Fibroblast of lung (primary cell): ENCODE data around the gene APP. TPM values are rescaled to one million over a fixed set of nuclear protein-coding genes. Genes with fewer than 3 reads are reported as not detected.
A peak's percentile ranks its signal among the peaks of the same experiment; 100 is the strongest.

ENCODE experiments used
- DNase-seq, 2 donors: peaks; one replicate each; pipeline versions ENCODE4 v3.0.0 to v3.0.0-alpha.2; 2010; ENCODE audit warnings: low read depth in 2 of 2
- H2AFZ ChIP-seq: 2 replicates; pipeline ENCODE4 v1.5.1; 2012; ENCODE audit warnings: low read length, control low read depth, inconsistent platforms
- H3K27ac ChIP-seq: 2 replicates; pipeline ENCODE4 v1.5.1; 2011; ENCODE audit warnings: low read length, control low read depth; ENCODE audit not compliant: insufficient read depth
- H3K27me3 ChIP-seq: 2 replicates; pipeline ENCODE4 v1.5.1; 2011; ENCODE audit warnings: mild to moderate bottlenecking, low read length; ENCODE audit not compliant: control insufficient read depth, insufficient read depth
- H3K36me3 ChIP-seq: 2 replicates; pipeline ENCODE4 v1.5.1; 2011; ENCODE audit warnings: low read length; ENCODE audit not compliant: control insufficient read depth, insufficient read depth
- H3K4me1 ChIP-seq: 2 replicates; pipeline ENCODE4 v1.5.1; 2011; ENCODE audit warnings: low read length; ENCODE audit not compliant: control insufficient read depth, insufficient read depth; ENCODE audit errors: extremely low read depth
- H3K4me2 ChIP-seq: 2 replicates; pipeline ENCODE4 v1.5.1; 2011; ENCODE audit warnings: low read length, control low read depth; ENCODE audit not compliant: insufficient read depth; ENCODE audit errors: extremely low read depth
- H3K4me3 ChIP-seq, 4 experiments: fragments of 200-600 bp in 1 of 4; sonication (generic) in 1 of 4; replicated peaks in 1 of 4; 2 replicates each; pipeline ENCODE4 v1.5.1; 2011 to 2016; ENCODE audit warnings: low read length in 4 of 4, low read depth in 3 of 4, mild to moderate bottlenecking in 3 of 4, control low read depth in 2 of 4, inconsistent platforms in 1 of 4, mixed read lengths in 1 of 4; ENCODE audit not compliant: insufficient read depth in 1 of 4; ENCODE audit errors: control extremely low read depth in 1 of 4
- H3K79me2 ChIP-seq: 2 replicates; pipeline ENCODE4 v1.5.1; 2012; ENCODE audit warnings: mild to moderate bottlenecking, low read length, inconsistent platforms; ENCODE audit not compliant: control insufficient read depth, insufficient read depth
- H3K9ac ChIP-seq: 2 replicates; pipeline ENCODE4 v1.5.1; 2011; ENCODE audit warnings: mild to moderate bottlenecking, low read length, control low read depth; ENCODE audit not compliant: insufficient read depth
- H3K9me3 ChIP-seq: 2 replicates; pipeline ENCODE4 v1.5.1; 2012; ENCODE audit warnings: low read depth, low read length; ENCODE audit not compliant: control insufficient read depth, insufficient read depth
- H4K20me1 ChIP-seq: 2 replicates; pipeline ENCODE4 v1.5.1; 2011; ENCODE audit warnings: low read length; ENCODE audit not compliant: control insufficient read depth, insufficient read depth; ENCODE audit errors: extremely low read depth
- EZH2 ChIP-seq: IDR thresholded peaks from 2 replicates; pipeline ENCODE4 v1.5.1; 2012; ENCODE audit warnings: low read length, control low read depth, mild to moderate bottlenecking; ENCODE audit errors: missing control alignments
- polyA plus RNA-seq, 2 donors: library from polyadenylated mRNA; depleted of rRNA in 1 of 2; stranded (reverse) in 1 of 2; unstranded in 1 of 2; fragments of >200 nt; gene quantifications; 2 replicates each; pipeline ENCODE4 v1.2.1, GENCODE V29; 2011 to 2012; ENCODE audit warnings: missing spikeins in 1 of 2
- total RNA-seq: library from RNA; depleted of rRNA; stranded (reverse); fragments of >200 nt; gene quantifications from 2 replicates; pipeline ENCODE4 v1.2.1, GENCODE V29; 2014
- TF ChIP-seq, protein P1 (sequence below), 2 donors: IDR thresholded peaks in 1 of 2; conservative IDR thresholded peaks in 1 of 2; 1 replicate in 1 of 2; 2 replicates in 1 of 2; pipeline ENCODE4 v1.5.1; 2011 to 2012; ENCODE audit warnings: low read length in 2 of 2, control low read depth in 1 of 2, inconsistent platforms in 1 of 2, low read depth in 1 of 2, mild to moderate bottlenecking in 1 of 2

APP gene
- total and polyA plus RNA-seq, 2 donors (not counting 1 experiment from before 2014, with no cell fraction given) = 633 to 1,088 TPM

DNA sequence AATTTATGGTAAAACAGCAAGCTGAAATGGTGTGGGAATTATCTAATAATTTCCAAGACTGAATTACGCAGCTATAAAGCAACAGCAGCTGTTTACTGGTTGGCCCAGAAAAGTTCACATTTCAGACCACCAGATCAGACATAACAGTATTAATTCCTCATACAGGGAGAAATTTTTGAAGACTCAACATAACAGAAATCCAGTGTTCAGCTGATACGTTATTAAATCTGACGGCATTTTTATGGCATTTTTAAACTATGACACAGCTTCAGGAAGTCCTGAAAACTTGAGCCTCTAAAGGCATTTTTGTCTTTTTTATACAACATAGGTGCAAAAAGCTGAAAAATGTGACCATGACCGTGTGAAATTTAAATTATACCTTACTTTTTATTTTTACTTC is 91.2 kb downstream of the APP start:
- Histone ChIP-seq H3K36me3 (no peaks in the 10 kb centered on the region), H3K9ac (no peak overlapping the region)

DNA sequence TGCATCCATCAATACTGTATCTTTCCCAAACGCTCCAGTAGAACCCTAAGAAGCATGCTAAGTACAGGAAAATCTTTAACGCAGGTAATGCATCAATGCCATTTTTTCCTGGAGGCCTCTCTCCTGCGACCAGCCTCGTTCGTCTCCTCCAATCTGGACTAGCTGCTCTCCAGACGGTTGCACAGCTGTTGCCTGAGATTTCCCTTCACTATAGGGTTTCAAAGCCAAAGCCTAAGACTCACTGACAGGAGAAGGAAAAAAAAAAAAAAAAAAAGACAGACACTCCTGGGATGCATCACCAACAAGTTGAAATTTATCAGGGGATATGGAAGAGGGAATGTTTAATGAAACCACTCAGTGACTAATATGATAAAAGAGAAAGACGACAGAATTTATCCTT is 93.0 kb downstream of the APP start:
- H4K20me1 ChIP-seq = no peaks in the 10 kb centered on the region
- H2AFZ ChIP-seq = no peak overlapping the region
- H3K4me1 ChIP-seq = peaks cover 6% of the 10 kb centered on the region
- H3K9ac ChIP-seq = no peak overlapping the region
- H3K4me2 ChIP-seq = no peak overlapping the region
- H3K79me2 ChIP-seq = peaks cover 22% of the 10 kb centered on the region
- H3K36me3 ChIP-seq = no peaks in the 10 kb centered on the region
- DNase-seq = peak in 1 of 2 donors; percentile 65
- no peaks in the 10 kb centered on the region for H3K9me3 ChIP-seq
- no peak overlapping the region for H3K27ac ChIP-seq
- no peak overlapping the region for H3K4me3 ChIP-seq
- TF ChIP-seq, protein P1, sequence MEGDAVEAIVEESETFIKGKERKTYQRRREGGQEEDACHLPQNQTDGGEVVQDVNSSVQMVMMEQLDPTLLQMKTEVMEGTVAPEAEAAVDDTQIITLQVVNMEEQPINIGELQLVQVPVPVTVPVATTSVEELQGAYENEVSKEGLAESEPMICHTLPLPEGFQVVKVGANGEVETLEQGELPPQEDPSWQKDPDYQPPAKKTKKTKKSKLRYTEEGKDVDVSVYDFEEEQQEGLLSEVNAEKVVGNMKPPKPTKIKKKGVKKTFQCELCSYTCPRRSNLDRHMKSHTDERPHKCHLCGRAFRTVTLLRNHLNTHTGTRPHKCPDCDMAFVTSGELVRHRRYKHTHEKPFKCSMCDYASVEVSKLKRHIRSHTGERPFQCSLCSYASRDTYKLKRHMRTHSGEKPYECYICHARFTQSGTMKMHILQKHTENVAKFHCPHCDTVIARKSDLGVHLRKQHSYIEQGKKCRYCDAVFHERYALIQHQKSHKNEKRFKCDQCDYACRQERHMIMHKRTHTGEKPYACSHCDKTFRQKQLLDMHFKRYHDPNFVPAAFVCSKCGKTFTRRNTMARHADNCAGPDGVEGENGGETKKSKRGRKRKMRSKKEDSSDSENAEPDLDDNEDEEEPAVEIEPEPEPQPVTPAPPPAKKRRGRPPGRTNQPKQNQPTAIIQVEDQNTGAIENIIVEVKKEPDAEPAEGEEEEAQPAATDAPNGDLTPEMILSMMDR (conservative IDR thresholded peaks at IDR 0.05 in 1 of 2, IDR thresholded peaks at IDR 0.05 in 1 of 2; ENCODE audit: low read depth in 1 of 2, low read length in 2 of 2) = no peak
- TF ChIP-seq EZH2 = no peak
- H3K27me3 ChIP-seq = no peaks in the 10 kb centered on the region

More for the DNA sequence above, 91.2 kb downstream of the APP start:
- Histone ChIP-seq H4K20me1 (no peaks in the 10 kb centered on the region), H3K4me3 (no peak overlapping the region), H3K27ac (peak overlapping the region; percentile 38), H3K9me3 (no peaks in the 10 kb centered on the region), H3K79me2 (peaks cover 23% of the 10 kb centered on the region), H3K4me1 (no peaks in the 10 kb centered on the region), H2AFZ (no peak overlapping the region), H3K4me2 (no peak overlapping the region), H3K27me3 (no peaks in the 10 kb centered on the region)
- DNase-seq = peak in 1 of 2 donors; percentile 52
- TF ChIP-seq, protein P1 (conservative IDR thresholded peaks at IDR 0.05 in 1 of 2, IDR thresholded peaks at IDR 0.05 in 1 of 2; ENCODE audit: low read depth in 1 of 2, low read length in 2 of 2) = no peak
- no peak for TF ChIP-seq EZH2

DNA sequence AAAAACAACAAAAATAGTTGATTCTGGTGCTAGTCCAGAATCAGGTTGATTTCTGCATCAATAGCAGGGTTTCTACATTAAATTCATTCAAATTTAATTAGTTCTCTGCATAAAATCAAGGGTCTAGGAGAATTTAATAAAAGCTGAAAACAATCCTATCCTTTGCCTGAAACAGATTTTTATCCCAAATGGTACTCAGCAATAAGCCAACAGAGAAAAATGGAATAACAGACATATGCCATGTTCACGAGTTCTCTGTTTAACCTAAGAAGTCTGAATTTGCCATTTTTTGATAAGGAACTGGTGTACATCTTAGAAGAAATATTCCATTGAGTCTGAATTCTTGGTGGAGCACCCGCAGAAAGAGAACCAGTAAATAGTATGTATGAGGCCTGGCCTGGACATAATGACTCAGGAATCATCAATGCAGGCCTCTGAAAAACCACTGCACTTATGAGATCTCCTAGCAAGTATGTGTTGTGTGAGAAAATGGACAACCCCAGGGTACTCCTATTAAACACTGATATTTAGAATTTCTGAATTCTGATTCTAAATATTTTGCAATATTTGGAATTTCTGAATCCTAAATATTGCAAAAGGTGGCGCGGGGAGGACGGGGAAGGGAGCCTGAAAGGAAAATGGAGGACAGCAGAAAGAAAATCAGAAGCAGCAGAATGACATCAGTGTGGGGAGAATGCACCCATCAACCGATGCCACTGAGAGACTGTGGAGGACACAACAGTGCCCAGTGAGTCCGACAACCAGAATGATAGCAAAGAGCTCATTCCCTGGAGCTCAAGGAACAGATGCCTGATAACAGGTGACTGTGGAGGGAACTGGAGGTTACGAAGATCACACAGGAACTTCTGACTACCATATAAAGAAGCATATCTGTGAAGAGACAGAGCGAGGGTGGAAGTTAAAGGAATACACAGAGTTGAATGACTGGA is 97.6 kb downstream of the APP start:
- Histone ChIP-seq H3K4me2 (no peak overlapping the region), H3K27ac (no peak overlapping the region), H3K9me3 (no peaks in the 10 kb centered on the region), H3K9ac (no peak overlapping the region), H3K4me3 (no peak overlapping the region), H3K27me3 (no peaks in the 10 kb centered on the region), H3K4me1 (peaks cover 17% of the 10 kb centered on the region), H3K36me3 (no peaks in the 10 kb centered on the region), H2AFZ (no peak overlapping the region), H4K20me1 (no peaks in the 10 kb centered on the region), H3K79me2 (peaks cover 41% of the 10 kb centered on the region)
- peak; percentile 54 to 92 for DNase-seq
- TF ChIP-seq, protein P1 (conservative IDR thresholded peaks at IDR 0.05 in 1 of 2, IDR thresholded peaks at IDR 0.05 in 1 of 2; ENCODE audit: low read depth in 1 of 2, low read length in 2 of 2) = no peak
- TF ChIP-seq EZH2 = no peak
